ENCODE measurements around the gene TGFB2.

DNA sequence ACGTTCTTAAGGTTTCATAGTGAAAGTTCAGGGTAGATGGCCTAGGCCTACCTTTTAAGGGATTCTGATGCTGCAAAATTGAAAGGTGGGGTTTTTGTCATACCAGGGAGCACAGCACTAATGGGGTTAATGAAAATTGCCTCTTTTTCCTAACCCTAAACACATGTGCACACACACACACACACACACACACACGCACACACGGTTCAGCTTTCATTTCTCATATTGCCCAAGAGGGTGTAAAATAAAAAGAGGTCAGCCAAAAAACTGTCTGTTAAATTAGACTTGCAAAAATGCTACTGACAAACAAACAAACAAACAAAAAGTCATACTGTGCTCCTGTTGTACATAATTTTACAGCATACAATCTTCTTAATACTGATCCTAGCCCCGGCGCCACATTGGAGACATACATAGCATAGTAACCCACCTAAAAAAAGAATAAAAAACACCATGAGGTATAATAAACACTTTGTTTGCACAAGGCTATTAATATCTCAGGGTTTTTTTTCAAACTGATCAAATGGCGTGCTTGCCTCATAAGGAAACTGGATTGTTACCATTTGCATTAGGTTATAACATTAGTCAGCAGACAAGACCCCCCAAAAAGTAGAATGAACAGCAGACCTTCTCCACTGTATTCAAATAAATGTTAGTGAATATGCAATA is 69.1 kb downstream of the TGFB2 start:
- TF ChIP-seq POLR2A (IDR thresholded peaks at IDR 0.05; ENCODE audit: low read depth) (no peak), POLR2AphosphoS5 (IDR thresholded peaks at IDR 0.05) (no peak)
- TF ChIP-seq, protein P1, sequence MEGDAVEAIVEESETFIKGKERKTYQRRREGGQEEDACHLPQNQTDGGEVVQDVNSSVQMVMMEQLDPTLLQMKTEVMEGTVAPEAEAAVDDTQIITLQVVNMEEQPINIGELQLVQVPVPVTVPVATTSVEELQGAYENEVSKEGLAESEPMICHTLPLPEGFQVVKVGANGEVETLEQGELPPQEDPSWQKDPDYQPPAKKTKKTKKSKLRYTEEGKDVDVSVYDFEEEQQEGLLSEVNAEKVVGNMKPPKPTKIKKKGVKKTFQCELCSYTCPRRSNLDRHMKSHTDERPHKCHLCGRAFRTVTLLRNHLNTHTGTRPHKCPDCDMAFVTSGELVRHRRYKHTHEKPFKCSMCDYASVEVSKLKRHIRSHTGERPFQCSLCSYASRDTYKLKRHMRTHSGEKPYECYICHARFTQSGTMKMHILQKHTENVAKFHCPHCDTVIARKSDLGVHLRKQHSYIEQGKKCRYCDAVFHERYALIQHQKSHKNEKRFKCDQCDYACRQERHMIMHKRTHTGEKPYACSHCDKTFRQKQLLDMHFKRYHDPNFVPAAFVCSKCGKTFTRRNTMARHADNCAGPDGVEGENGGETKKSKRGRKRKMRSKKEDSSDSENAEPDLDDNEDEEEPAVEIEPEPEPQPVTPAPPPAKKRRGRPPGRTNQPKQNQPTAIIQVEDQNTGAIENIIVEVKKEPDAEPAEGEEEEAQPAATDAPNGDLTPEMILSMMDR (IDR thresholded peaks at IDR 0.05), result no peak
